GM12878 (cell line): ENCODE data around the gene ARHGAP40. TPM values are rescaled to one million over a fixed set of nuclear protein-coding genes. Genes with fewer than 3 reads are reported as not detected.

Experiments
- ATAC-seq: fragments of 200-7000 bp; cut with Tn5 transposase; 3 replicates; pipeline ENCODE4 v1.9.1; 2020; ENCODE audit warnings: mild to moderate bottlenecking, moderate library complexity
- BruUV-seq: library from RNA; stranded (reverse); fragments of 400-500 nt; replicated peaks from 2 replicates; lab custom pipeline; 2021; lab: Mats Ljungman, UMichigan
- CTCF ChIA-PET: fragments of 300-600 bp; sonication (Branson Sonifier 250); formaldehyde crosslinking; extraction: SDS; loops from one replicate; lab custom pipeline; 2021; ENCODE audit warnings: inconsistent platforms; lab: Yijun Ruan, JAX
- POLR2A ChIA-PET: fragments of 350-600 bp; formaldehyde crosslinking; extraction: SDS; loops from one replicate; lab custom pipeline; 2021; ENCODE audit warnings: inconsistent platforms; lab: Charles Lee
- RAD21 ChIA-PET: fragments of 300-600 bp; sonication (Branson Sonifier 250); formaldehyde crosslinking; loops from one replicate; lab custom pipeline; 2023; ENCODE audit warnings: antibody characterized with exemption; ENCODE audit not compliant: unreplicated experiment; lab: Charles Lee
- SMC1A ChIA-PET: fragments of 300-600 bp; sonication (Branson Sonifier 250); formaldehyde crosslinking; loops from one replicate; lab custom pipeline; 2023; ENCODE audit not compliant: unreplicated experiment, uncharacterized antibody; lab: Charles Lee
- DNase-seq: peaks from one replicate; pipeline ENCODE4 v3.0.0-alpha.2; 2011; ENCODE audit warnings: low read depth, low spot score
- FAIRE-seq: peaks from 3 replicates; lab custom pipeline; 2011; peaks lifted over from hg19 to GRCh38; lab: Jason Lieb, UNC
- H2AFZ ChIP-seq: 2 replicates; pipeline ENCODE4 v1.6.0; 2011; ENCODE audit warnings: low read depth, low read length, control low read depth; ENCODE audit not compliant: control insufficient read depth
- H3K27ac ChIP-seq: 2 replicates; pipeline ENCODE4 v1.5.1; 2011; ENCODE audit warnings: control low read depth; ENCODE audit not compliant: control insufficient read depth, insufficient read depth
- H3K27me3 ChIP-seq, 2 experiments: replicated peaks in 1 of 2; 2 replicates each; pipeline versions ENCODE4 v1.6.0 to v1.6.1; 2011; ENCODE audit warnings: low read length in 1 of 2; ENCODE audit not compliant: control insufficient read depth in 2 of 2, insufficient read depth in 2 of 2
- H3K36me3 ChIP-seq, 2 experiments: 2 replicates each; pipeline ENCODE4 v1.5.1; 2011; ENCODE audit warnings: low read length in 1 of 2; ENCODE audit not compliant: control insufficient read depth in 2 of 2, insufficient read depth in 2 of 2
- H3K4me1 ChIP-seq: 2 replicates; pipeline ENCODE4 v1.6.1; 2011; ENCODE audit warnings: mild to moderate bottlenecking, low read length, moderate library complexity, mixed read lengths; ENCODE audit not compliant: control insufficient read depth, insufficient read depth
- H3K4me2 ChIP-seq: 2 replicates; pipeline ENCODE4 v1.6.0; 2011; ENCODE audit warnings: control low read depth; ENCODE audit not compliant: control insufficient read depth, insufficient read depth
- H3K4me3 ChIP-seq: fragments of 200-600 bp; sonication (generic); 2 replicates; pipeline ENCODE4 v1.5.1; 2016
- H3K79me2 ChIP-seq: 2 replicates; pipeline ENCODE4 v1.6.0; 2011; ENCODE audit warnings: low read length; ENCODE audit not compliant: control insufficient read depth, insufficient read depth
- H3K9ac ChIP-seq: 2 replicates; pipeline ENCODE4 v1.8.0; 2011; ENCODE audit warnings: low read length, control low read depth, mixed read lengths; ENCODE audit not compliant: control insufficient read depth, insufficient read depth
- H3K9me3 ChIP-seq: replicated peaks from 3 replicates; pipeline ENCODE4 v1.5.1; 2011; ENCODE audit warnings: mild to moderate bottlenecking, low read length; ENCODE audit not compliant: control insufficient read depth, insufficient read depth
- H4K20me1 ChIP-seq: 2 replicates; pipeline ENCODE4 v1.6.0; 2011; ENCODE audit not compliant: control insufficient read depth, insufficient read depth
- CREM ChIP-seq: IDR thresholded peaks from 2 replicates; pipeline ENCODE4 v1.6.1; 2014; ENCODE audit warnings: antibody characterized with exemption, low read depth
- E2F4 ChIP-seq: IDR thresholded peaks from 2 replicates; pipeline ENCODE4 v1.6.1; 2012; ENCODE audit warnings: low read depth, low read length, improper control_type of control experiment
- E2F8 ChIP-seq: fragments of 450-650 bp; IDR thresholded peaks from 2 replicates; pipeline ENCODE4 v1.6.1; 2018; ENCODE audit warnings: mild to moderate bottlenecking, low read depth, moderate library complexity; ENCODE audit not compliant: partially characterized antibody
- EP300 ChIP-seq, 2 experiments: fragments of 150-350 bp in 1 of 2; IDR thresholded peaks; 2 replicates each; pipeline ENCODE4 v1.6.1; 2011 to 2012; ENCODE audit warnings: low read depth in 2 of 2, low read length in 2 of 2, borderline replicate concordance in 1 of 2, improper control_type of control experiment in 1 of 2, inconsistent platforms in 1 of 2; ENCODE audit not compliant: control insufficient read depth in 1 of 2
- FOXM1 ChIP-seq: IDR thresholded peaks from 2 replicates; pipeline ENCODE4 v1.6.1; 2012; ENCODE audit warnings: low read depth, mild to moderate bottlenecking, inconsistent platforms, low read length, moderate library complexity
- HDAC6 ChIP-seq: fragments of 200-600 bp; sonication (generic); IDR thresholded peaks from one replicate; pipeline ENCODE4 v1.8.0; 2017; ENCODE audit warnings: antibody characterized with exemption; ENCODE audit not compliant: unreplicated experiment
- HDGF ChIP-seq: fragments of 450-650 bp; IDR thresholded peaks from 2 replicates; pipeline ENCODE4 v1.6.1; 2016; ENCODE audit warnings: antibody characterized with exemption
- IKZF2 ChIP-seq, 2 experiments: fragments of 450-650 bp; IDR thresholded peaks; 2 replicates each; pipeline ENCODE4 v1.6.1; 2017; ENCODE audit warnings: mild to moderate bottlenecking in 2 of 2, moderate library complexity in 2 of 2
- KDM1A ChIP-seq: fragments of 200-600 bp; sonication (generic); IDR thresholded peaks from 2 replicates; pipeline ENCODE4 v1.6.1; 2016; ENCODE audit warnings: borderline replicate concordance
- NKRF ChIP-seq: fragments of 450-650 bp; conservative IDR thresholded peaks from 2 replicates; pipeline ENCODE4 v1.6.1; 2017; ENCODE audit warnings: mild to moderate bottlenecking, moderate library complexity
- NR2C1 ChIP-seq: fragments of 450-650 bp; IDR thresholded peaks from 2 replicates; pipeline ENCODE4 v1.6.1; 2017; ENCODE audit warnings: antibody characterized with exemption, mild to moderate bottlenecking, moderate library complexity
- SMC3 ChIP-seq: IDR thresholded peaks from 2 replicates; pipeline ENCODE4 v1.6.1; 2011; ENCODE audit warnings: low read length, improper control_type of control experiment, borderline replicate concordance
- SUZ12 ChIP-seq: fragments of 200-600 bp; sonication (generic); IDR thresholded peaks from one replicate; pipeline ENCODE4 v1.6.1; 2018; ENCODE audit warnings: antibody characterized with exemption, mild to moderate bottlenecking; ENCODE audit not compliant: unreplicated experiment
- ZBTB11 ChIP-seq: fragments of 450-650 bp; formaldehyde crosslinking; IDR thresholded peaks from 2 replicates; pipeline ENCODE4 v1.5.0; 2022; ENCODE audit warnings: mild to moderate bottlenecking, missing genetic modification characterization
- WGBS: methylation state at CpG from one replicate; pipeline ENCODE4 v1.1.6; 2016; ENCODE audit warnings: low lambda C conversion rate; ENCODE audit not compliant: insufficient replicate concordance, insufficient coverage; ENCODE audit errors: missing lambda C conversion rate; 5-methylcytosine and 5-hydroxymethylcytosine counted together
- in situ Hi-C: fragments of 300-500 bp; cut with MboI; formaldehyde crosslinking; loops from 9 replicates; pipeline ENCODE4 v1.14.3; 2018; ENCODE audit warnings: mixed read lengths
- intact Hi-C: fragments of 100-400 bp; cut with micrococcal nuclease; formaldehyde crosslinking; loops from one replicate; pipeline ENCODE4 v1.14.2; 2022; ENCODE audit not compliant: unreplicated experiment
- polyA plus RNA-seq, 11 experiments: library from polyadenylated mRNA; depleted of rRNA in 4 of 11; unstranded in 6 of 11; stranded (reverse) in 5 of 11; fragments of >200 nt; fragmentation: Nextera tagmentation in 4 of 11; fragmentation: Illumina TruSeq in 1 of 11; extraction: Ambion mirVana in 4 of 11; extraction: Trizol in 1 of 11; gene quantifications; 1 replicate in 1 of 11; 2 replicates in 10 of 11; pipeline versions ENCODE4 v1.2.1 to v1.2.3, GENCODE V29; 2011 to 2016; ENCODE audit warnings: inconsistent platforms in 2 of 11, missing spikeins in 2 of 11, low read depth in 1 of 11
- total RNA-seq, 4 experiments: library from RNA; depleted of rRNA in 3 of 4; stranded (reverse); fragments of >200 nt in 3 of 4; fragmentation: Illumina TruSeq in 1 of 4; extraction: Trizol in 1 of 4; gene quantifications; 2 replicates each; pipeline versions ENCODE4 v1.2.1 to v1.2.3, GENCODE V29; 2013 to 2021

ARHGAP40 gene
- total and polyA plus RNA-seq, 10 of the 15 experiments (the other 5 are each of a cell fraction or from before 2014, with no cell fraction given): 0.06 to 0.07 TPM; not detected in 8

GRCh38 chr20:38674765-38675133 lies 73.1 kb downstream of the ARHGAP40 start:
- no peak overlapping the region for H3K9ac ChIP-seq
- H3K4me3 ChIP-seq: no peak overlapping the region
- in situ Hi-C loops: no loop called here
- no peaks in the 10 kb centered on the region for H4K20me1 ChIP-seq
- no peaks in the 10 kb centered on the region; the same call in 2 of the 3 replicates for H3K9me3 ChIP-seq
- POLR2A ChIA-PET: no interaction called here
- H3K79me2 ChIP-seq: no peaks in the 10 kb centered on the region
- H3K4me1 ChIP-seq: peaks cover 4% of the 10 kb centered on the region; the same call in 1 of the 2 replicates
- no peak overlapping the region for H3K4me2 ChIP-seq
- 50% methylated on average over 13 of the region's 13 CpGs for WGBS
- SMC1A ChIA-PET: no interaction called here
- no peak for ATAC-seq
- H3K27ac ChIP-seq: no peak overlapping the region
- RAD21 ChIA-PET: no interaction called here
- CTCF ChIA-PET: no interaction called here
- DNase-seq: no peak
- H2AFZ ChIP-seq: no peak overlapping the region
- peaks cover 2 to 8% of the 10 kb centered on the region in 2 experiments; a peak in 3 of 4 replicates for H3K27me3 ChIP-seq
- no peak for FAIRE-seq
- no peaks in the 10 kb centered on the region for H3K36me3 ChIP-seq
- no TSS peak for BruUV-seq
- intact Hi-C loops: no loop called here
- no peak for TF ChIP-seq HDAC6
- TF ChIP-seq E2F4: no peak
- TF ChIP-seq IKZF2 (IDR thresholded peaks at IDR 0.05): no peak
- TF ChIP-seq FOXM1: no peak
- no peak for TF ChIP-seq CREM
- TF ChIP-seq ZBTB11 (CRISPR knock-in tag): no peak
- TF ChIP-seq NR2C1: no peak
- TF ChIP-seq SUZ12: no peak
- no peak for TF ChIP-seq HDGF
- TF ChIP-seq EP300 (IDR thresholded peaks at IDR 0.05; ENCODE audit: borderline replicate concordance in 1 of 2, control insufficient read depth in 1 of 2, low read depth in 2 of 2, low read length in 2 of 2): no peak
- no peak for TF ChIP-seq NKRF
- no peak for TF ChIP-seq E2F8
- no peak for TF ChIP-seq SMC3
- no peak for TF ChIP-seq KDM1A
